Measurements from ENCODE around the gene ASIC4. TPM values are rescaled to one million over a fixed set of nuclear protein-coding genes. Genes with fewer than 3 reads are reported as not detected.
A peak's percentile ranks its signal among the peaks of the same experiment; 100 is the strongest.

ASIC4 gene
- total and polyA plus RNA-seq, 2 donors from 2014 or later = not detected

DNA sequence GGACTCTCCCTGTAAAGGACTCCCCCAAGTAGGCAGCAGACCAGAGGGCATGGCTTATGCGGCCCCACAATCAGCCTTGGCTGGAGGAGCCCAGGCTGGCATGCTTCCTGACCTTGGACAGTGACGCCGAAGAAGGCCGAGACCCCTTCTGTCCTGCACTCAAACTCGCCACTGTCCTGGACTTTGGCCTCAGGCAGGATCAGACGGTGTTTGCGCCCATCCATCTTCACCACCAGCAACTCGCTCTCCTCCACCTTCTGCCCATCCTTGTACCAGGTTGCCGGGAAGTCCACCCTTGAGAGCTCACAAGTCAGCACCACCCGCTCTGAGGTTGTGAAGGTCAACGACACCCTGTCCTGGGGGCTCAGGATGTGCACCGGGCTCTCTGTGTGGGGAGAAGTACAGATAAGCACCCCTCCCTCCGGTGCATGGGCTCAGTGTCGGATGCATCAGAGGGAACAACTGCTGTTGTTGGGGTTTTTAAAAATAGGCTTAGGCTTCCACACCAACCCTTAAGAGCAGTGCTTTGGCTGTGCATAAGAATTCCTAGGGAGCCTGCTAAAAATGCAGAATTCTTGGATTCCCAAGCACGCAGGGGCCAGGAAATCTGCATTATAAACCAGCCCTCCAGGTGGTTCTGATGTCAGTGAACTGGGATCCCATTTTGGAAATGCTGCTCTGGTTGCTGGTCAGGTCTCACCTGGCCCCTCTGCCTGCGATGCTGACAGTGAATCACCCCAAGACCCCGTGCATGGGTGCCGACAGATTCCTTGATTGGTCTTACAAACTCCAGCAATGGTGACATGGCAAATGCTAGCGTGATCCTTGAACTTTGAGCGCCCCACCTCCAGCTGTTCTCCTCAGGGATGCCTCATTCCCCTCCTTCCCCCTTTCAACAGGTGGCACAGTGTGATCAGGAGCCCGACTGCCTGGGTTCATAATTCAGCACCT is 51.1 kb downstream of the ASIC4 start:
- H3K27ac ChIP-seq (ENCODE audit: low read depth in 2 of 2, low read length in 2 of 2) = no peak overlapping the region
- no peaks in the 10 kb centered on the region for H3K27me3 ChIP-seq (ENCODE audit: control insufficient read depth, insufficient read depth, low read length)
- H3K9me3 ChIP-seq (ENCODE audit: control insufficient read depth in 2 of 3, insufficient read depth in 1 of 3, low read length in 3 of 3) = no peaks in the 10 kb centered on the region
- H3K9ac ChIP-seq (ENCODE audit: low read length in 3 of 3) = no peak overlapping the region
- peak in 1 of 5 donors; percentile 59 for DNase-seq
- H3K4me3 ChIP-seq (ENCODE audit: low read length in 3 of 3) = no peak overlapping the region
- no peak for FAIRE-seq
- H3K4me1 ChIP-seq (ENCODE audit: control insufficient read depth in 2 of 3, insufficient read depth in 2 of 3, low read depth in 1 of 3, low read length in 3 of 3) = peaks cover 0 to 10% (median 7%) of the 10 kb centered on the region in 3 donors
- TF ChIP-seq, protein P1, sequence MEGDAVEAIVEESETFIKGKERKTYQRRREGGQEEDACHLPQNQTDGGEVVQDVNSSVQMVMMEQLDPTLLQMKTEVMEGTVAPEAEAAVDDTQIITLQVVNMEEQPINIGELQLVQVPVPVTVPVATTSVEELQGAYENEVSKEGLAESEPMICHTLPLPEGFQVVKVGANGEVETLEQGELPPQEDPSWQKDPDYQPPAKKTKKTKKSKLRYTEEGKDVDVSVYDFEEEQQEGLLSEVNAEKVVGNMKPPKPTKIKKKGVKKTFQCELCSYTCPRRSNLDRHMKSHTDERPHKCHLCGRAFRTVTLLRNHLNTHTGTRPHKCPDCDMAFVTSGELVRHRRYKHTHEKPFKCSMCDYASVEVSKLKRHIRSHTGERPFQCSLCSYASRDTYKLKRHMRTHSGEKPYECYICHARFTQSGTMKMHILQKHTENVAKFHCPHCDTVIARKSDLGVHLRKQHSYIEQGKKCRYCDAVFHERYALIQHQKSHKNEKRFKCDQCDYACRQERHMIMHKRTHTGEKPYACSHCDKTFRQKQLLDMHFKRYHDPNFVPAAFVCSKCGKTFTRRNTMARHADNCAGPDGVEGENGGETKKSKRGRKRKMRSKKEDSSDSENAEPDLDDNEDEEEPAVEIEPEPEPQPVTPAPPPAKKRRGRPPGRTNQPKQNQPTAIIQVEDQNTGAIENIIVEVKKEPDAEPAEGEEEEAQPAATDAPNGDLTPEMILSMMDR (IDR thresholded peaks at IDR 0.05; ENCODE audit: borderline replicate concordance, extremely low read depth, insufficient read depth) = no peak
- intact Hi-C loops (cut with DNase I) = no loop called here
- peaks cover 6 to 12% (median 7%) of the 10 kb centered on the region in 3 donors for H3K36me3 ChIP-seq (ENCODE audit: control insufficient read depth in 2 of 3, insufficient read depth in 3 of 3, low read length in 3 of 3)

DNA sequence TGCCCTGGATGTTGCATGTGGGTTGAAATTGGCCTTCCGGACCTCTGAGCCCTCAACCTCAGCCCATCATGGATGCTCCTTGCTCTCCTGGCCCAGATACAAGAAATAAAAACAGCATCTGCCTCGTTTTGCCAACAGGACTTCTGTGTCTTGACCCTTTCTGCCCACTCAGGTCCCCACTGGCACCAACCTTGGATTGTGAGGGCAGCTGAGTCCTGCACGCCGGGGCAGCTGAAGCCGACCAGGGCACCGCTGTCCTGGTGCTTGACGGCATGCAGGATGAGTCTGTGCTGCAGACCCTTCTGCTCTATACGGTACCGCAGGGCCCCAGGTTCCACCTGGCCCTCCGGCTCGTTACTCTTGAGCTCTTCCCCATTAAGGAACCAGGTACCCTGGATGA is 52.4 kb downstream of the ASIC4 start:
- H3K9me3 ChIP-seq (ENCODE audit: control insufficient read depth in 2 of 3, insufficient read depth in 1 of 3, low read length in 3 of 3) = no peaks in the 10 kb centered on the region
- TF ChIP-seq, protein P1 (IDR thresholded peaks at IDR 0.05; ENCODE audit: borderline replicate concordance, extremely low read depth, insufficient read depth) = no peak
- peaks cover 0 to 10% (median 7%) of the 10 kb centered on the region in 3 donors for H3K4me1 ChIP-seq (ENCODE audit: control insufficient read depth in 2 of 3, insufficient read depth in 2 of 3, low read depth in 1 of 3, low read length in 3 of 3)
- FAIRE-seq = no peak
- H3K27me3 ChIP-seq (ENCODE audit: control insufficient read depth, insufficient read depth, low read length) = no peaks in the 10 kb centered on the region
- no peak overlapping the region for H3K9ac ChIP-seq (ENCODE audit: low read length in 3 of 3)
- intact Hi-C loops (cut with DNase I) = no loop called here
- no peak overlapping the region for H3K27ac ChIP-seq (ENCODE audit: low read depth in 2 of 2, low read length in 2 of 2)
- DNase-seq = no peak
- H3K36me3 ChIP-seq (ENCODE audit: control insufficient read depth in 2 of 3, insufficient read depth in 3 of 3, low read length in 3 of 3) = peaks cover 6 to 12% (median 7%) of the 10 kb centered on the region in 3 donors
- H3K4me3 ChIP-seq (ENCODE audit: low read length in 3 of 3) = no peak overlapping the region

DNA sequence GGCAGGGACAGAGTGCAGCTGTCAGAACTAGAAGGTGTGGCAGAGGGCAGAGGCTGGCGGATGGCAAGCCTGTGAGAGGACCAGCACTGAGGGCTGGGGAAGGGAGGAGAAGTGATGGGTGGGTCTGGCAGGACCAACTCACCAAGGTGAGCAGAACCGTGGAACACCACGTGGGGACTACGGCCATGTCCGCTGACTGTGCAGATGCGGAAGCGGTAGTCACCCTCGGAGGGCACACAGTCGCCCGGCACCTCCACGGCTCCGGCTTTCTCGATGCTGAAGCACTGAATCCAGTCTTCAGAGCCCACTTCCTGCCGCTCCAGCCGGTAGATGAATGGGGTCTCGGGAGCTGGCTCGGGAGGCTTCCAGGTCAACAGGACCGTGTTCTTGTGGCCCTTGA is 52.8 kb downstream of the ASIC4 start:
- Histone ChIP-seq H3K27me3 (ENCODE audit: control insufficient read depth, insufficient read depth, low read length) (no peaks in the 10 kb centered on the region), H3K4me1 (ENCODE audit: control insufficient read depth in 2 of 3, insufficient read depth in 2 of 3, low read depth in 1 of 3, low read length in 3 of 3) (peaks cover 0 to 11% (median 10%) of the 10 kb centered on the region in 3 donors), H3K9me3 (ENCODE audit: control insufficient read depth in 2 of 3, insufficient read depth in 1 of 3, low read length in 3 of 3) (no peaks in the 10 kb centered on the region), H3K9ac (ENCODE audit: low read length in 3 of 3) (no peak overlapping the region), H3K27ac (ENCODE audit: low read depth in 2 of 2, low read length in 2 of 2) (no peak overlapping the region), H3K36me3 (ENCODE audit: control insufficient read depth in 2 of 3, insufficient read depth in 3 of 3, low read length in 3 of 3) (peaks cover 6 to 12% (median 7%) of the 10 kb centered on the region in 3 donors), H3K4me3 (ENCODE audit: low read length in 3 of 3) (no peak overlapping the region)
- DNase-seq = peak in 1 of 5 donors; percentile 58
- intact Hi-C loops (cut with DNase I) = no loop called here
- TF ChIP-seq, protein P1 (IDR thresholded peaks at IDR 0.05; ENCODE audit: borderline replicate concordance, extremely low read depth, insufficient read depth) = no peak
- FAIRE-seq = no peak
